HepG2 (cell line): ENCODE data around the gene CHD2. TPM values are rescaled to one million over a fixed set of nuclear protein-coding genes. Genes with fewer than 3 reads are reported as not detected.

ENCODE experiments used
- CAMTA2 ChIP-seq: sonication (generic); formaldehyde crosslinking; IDR thresholded peaks from 2 replicates; pipeline ENCODE4 v1.4.0; 2020; ENCODE audit warnings: mild to moderate bottlenecking, missing genetic modification reagents, borderline replicate concordance
- CBFB ChIP-seq: sonication (generic); formaldehyde crosslinking; IDR thresholded peaks from 2 replicates; pipeline ENCODE4 v1.4.0; 2020; ENCODE audit warnings: missing genetic modification reagents
- CERS6 ChIP-seq: sonication (generic); formaldehyde crosslinking; IDR thresholded peaks from 2 replicates; pipeline ENCODE4 v1.5.0; 2020; ENCODE audit warnings: missing genetic modification reagents
- CHCHD3 ChIP-seq: sonication (generic); formaldehyde crosslinking; IDR thresholded peaks from 2 replicates; pipeline ENCODE4 v1.8.0; 2022; ENCODE audit warnings: mild to moderate bottlenecking, missing genetic modification reagents, moderate library complexity
- FOXA3 ChIP-seq: IDR thresholded peaks from 2 replicates; pipeline ENCODE4 v1.6.1; 2016; ENCODE audit warnings: missing genetic modification reagents, missing compliant biosample characterization
- MXD1 ChIP-seq: sonication (generic); formaldehyde crosslinking; IDR thresholded peaks from 2 replicates; pipeline ENCODE4 v1.4.0; 2020; ENCODE audit warnings: mild to moderate bottlenecking, missing genetic modification reagents
- RBAK ChIP-seq: sonication (generic); formaldehyde crosslinking; IDR thresholded peaks from 2 replicates; pipeline ENCODE4 v1.5.1; 2020; ENCODE audit warnings: mild to moderate bottlenecking, missing genetic modification reagents
- SALL2 ChIP-seq: sonication (generic); formaldehyde crosslinking; IDR thresholded peaks from 2 replicates; pipeline ENCODE4 v1.8.1; 2023; ENCODE audit warnings: mild to moderate bottlenecking, missing genetic modification reagents, inconsistent platforms
- TBX2 ChIP-seq: sonication (generic); formaldehyde crosslinking; IDR thresholded peaks from 2 replicates; pipeline ENCODE4 v1.5.0; 2020; ENCODE audit warnings: missing genetic modification reagents, mild to moderate bottlenecking, borderline replicate concordance
- TGIF2 ChIP-seq: IDR thresholded peaks from 2 replicates; pipeline ENCODE4 v1.6.1; 2016; ENCODE audit warnings: control low read depth, missing compliant biosample characterization
- THAP8 ChIP-seq: sonication (generic); formaldehyde crosslinking; IDR thresholded peaks from 2 replicates; pipeline ENCODE4 v1.5.1; 2020; ENCODE audit warnings: missing genetic modification reagents, mild to moderate bottlenecking, borderline replicate concordance
- U2AF2 ChIP-seq: fragments of 200-400 bp; formaldehyde crosslinking; IDR thresholded peaks from 2 replicates; pipeline ENCODE4 v1.6.1; 2017; ENCODE audit warnings: low read depth, mild to moderate bottlenecking, low read length
- ZBTB39 ChIP-seq: sonication (generic); formaldehyde crosslinking; IDR thresholded peaks from 2 replicates; pipeline ENCODE4 v1.5.0; 2020; ENCODE audit warnings: missing genetic modification reagents
- ZNF207 ChIP-seq: fragments of 450-650 bp; IDR thresholded peaks from 2 replicates; pipeline ENCODE4 v1.6.1; 2016; ENCODE audit warnings: antibody characterized with exemption, borderline replicate concordance
- ZNF234 ChIP-seq: sonication (generic); formaldehyde crosslinking; conservative IDR thresholded peaks from 2 replicates; pipeline ENCODE4 v1.5.1; 2020; ENCODE audit warnings: mild to moderate bottlenecking, missing genetic modification reagents
- ZNF687 ChIP-seq: sonication (generic); formaldehyde crosslinking; IDR thresholded peaks from 2 replicates; pipeline ENCODE4 v1.5.1; 2020; ENCODE audit warnings: mild to moderate bottlenecking, missing genetic modification reagents, moderate library complexity
- ZNF749 ChIP-seq: sonication (generic); formaldehyde crosslinking; IDR thresholded peaks from 2 replicates; pipeline ENCODE4 v1.8.0; 2022; ENCODE audit warnings: mild to moderate bottlenecking, missing genetic modification reagents, moderate library complexity, borderline replicate concordance
- polyA plus RNA-seq, 8 experiments: library from polyadenylated mRNA; depleted of rRNA in 3 of 8; stranded (reverse) in 7 of 8; unstranded in 1 of 8; fragments of >200 nt; fragmentation: Illumina TruSeq in 4 of 8; extraction: Trizol in 4 of 8; gene quantifications; 2 replicates each; pipeline versions ENCODE4 v1.2.1 to v1.2.3, GENCODE V29; 2011 to 2016; ENCODE audit warnings: low read depth in 4 of 8, missing spikeins in 1 of 8, mixed read lengths in 1 of 8; ENCODE audit not compliant: insufficient read depth in 1 of 8
- total RNA-seq, 5 experiments: library from RNA; depleted of rRNA; stranded (reverse); fragments of >200 nt; fragmentation: Illumina TruSeq; extraction: Trizol; gene quantifications; 2 replicates each; pipeline ENCODE4 v1.2.3, GENCODE V29; 2016; ENCODE audit warnings: low read depth in 1 of 5

Gene CHD2
- total and polyA plus RNA-seq, 2 of the 13 experiments (the other 11 are each of a cell fraction or from before 2014, with no cell fraction given), result 54.0 to 54.1 TPM

- peak; percentile 97 for TF ChIP-seq ZNF687 (CRISPR knock-in tag)
- TF ChIP-seq ZNF234, result no peak
- TF ChIP-seq MXD1 (CRISPR knock-in tag), result no peak; the same call in 1 of the 2 replicates
- TF ChIP-seq TBX2 (CRISPR knock-in tag), result peak; percentile 89; the same call in 1 of the 2 replicates
- TF ChIP-seq CERS6 (CRISPR knock-in tag), result no peak
- peak; percentile 89 for TF ChIP-seq FOXA3
- 0 out of 2 replicates have a peak, but pooled peaks have one; percentile 27 for TF ChIP-seq CAMTA2 (CRISPR knock-in tag)
- TF ChIP-seq THAP8 (CRISPR knock-in tag), result no peak
- no peak for TF ChIP-seq U2AF2
- TF ChIP-seq RBAK (CRISPR knock-in tag), result no peak
- TF ChIP-seq ZBTB39 (CRISPR knock-in tag), result no peak
- 0 out of 2 replicates have a peak, but pooled peaks have one; percentile 30 for TF ChIP-seq CHCHD3
- peak; percentile 82 for TF ChIP-seq SALL2 (CRISPR knock-in tag)
- no peak for TF ChIP-seq CBFB
- no peak for TF ChIP-seq TGIF2 (CRISPR knock-in tag)
- no peak for TF ChIP-seq ZNF207
- TF ChIP-seq ZNF749, result 0 out of 2 replicates have a peak, but pooled peaks have one; percentile 59
These were observed 4.0 kb downstream of the CHD2 start (continued) for GRCh38 chr15:92903966-92904721.
